PFSK-1 (cell line): Measurements from ENCODE around the gene SPNS2.

Experiments used
- POLR2AphosphoS5 ChIP-seq: IDR thresholded peaks from 2 replicates; pipeline ENCODE4 v1.6.1; 2012; ENCODE audit warnings: low read depth, mild to moderate bottlenecking, control low read depth, low read length, moderate library complexity
- REST ChIP-seq, 2 experiments: IDR thresholded peaks; 2 replicates each; pipeline versions ENCODE4 v1.6.1 to v1.8.0; 2011 to 2012; ENCODE audit warnings: low read depth in 2 of 2, low read length in 2 of 2, control low read depth in 1 of 2, inconsistent platforms in 1 of 2, mild to moderate bottlenecking in 1 of 2, moderate library complexity in 1 of 2; ENCODE audit not compliant: insufficient read depth in 1 of 2
- SIN3A ChIP-seq: IDR thresholded peaks from 2 replicates; pipeline ENCODE4 v1.6.1; 2012; ENCODE audit warnings: mild to moderate bottlenecking, low read length, moderate library complexity, borderline replicate concordance; ENCODE audit not compliant: insufficient read depth
- TAF1 ChIP-seq: IDR thresholded peaks from 2 replicates; pipeline ENCODE4 v1.6.1; 2012; ENCODE audit warnings: low read length, control low read depth, borderline replicate concordance; ENCODE audit not compliant: insufficient read depth

GRCh38 chr17:4551796-4552525, 53.3 kb downstream of the SPNS2 start:
- no peak for TF ChIP-seq POLR2AphosphoS5
- no peak for TF ChIP-seq SIN3A
- TF ChIP-seq REST (IDR thresholded peaks at IDR 0.05; ENCODE audit: insufficient read depth in 1 of 2, low read depth in 2 of 2, low read length in 2 of 2) = no peak
- no peak for TF ChIP-seq TAF1
